Bronchial epithelial cell (primary cell): ENCODE results near the gene SYNGAP1. TPM values are rescaled to one million over a fixed set of nuclear protein-coding genes. Genes with fewer than 3 reads are reported as not detected.

ENCODE experiments used
- DNase-seq: peaks from one replicate; pipeline ENCODE4 v3.0.0-alpha.2; 2010; ENCODE audit warnings: low read depth
- FAIRE-seq: peaks from 2 replicates; lab custom pipeline; 2011; peaks lifted over from hg19 to GRCh38; lab: Jason Lieb, UNC
- H3K27me3 ChIP-seq: 2 replicates; pipeline ENCODE4 v1.5.1; 2011; ENCODE audit warnings: low read length; ENCODE audit not compliant: control insufficient read depth, insufficient read depth
- H3K36me3 ChIP-seq: 2 replicates; pipeline ENCODE4 v1.5.1; 2011; ENCODE audit warnings: low read length; ENCODE audit not compliant: control insufficient read depth, insufficient read depth
- H3K4me3 ChIP-seq: 2 replicates; pipeline ENCODE4 v1.5.1; 2011; ENCODE audit warnings: mild to moderate bottlenecking, low read depth, low read length, control low read depth
- total RNA-seq: library from RNA; depleted of rRNA; stranded (reverse); fragments of >200 nt; gene quantifications from 2 replicates; pipeline ENCODE4 v1.2.1, GENCODE V29; 2014
- TF ChIP-seq, protein P1 (sequence below): IDR thresholded peaks from 2 replicates; pipeline ENCODE4 v1.5.1; 2011; ENCODE audit warnings: mild to moderate bottlenecking, moderate library complexity, low read length, control low read depth, inconsistent platforms; ENCODE audit not compliant: insufficient read depth, severe bottlenecking

Gene SYNGAP1
- total RNA-seq, 1 donor from 2014 or later: 0.79 TPM

DNA sequence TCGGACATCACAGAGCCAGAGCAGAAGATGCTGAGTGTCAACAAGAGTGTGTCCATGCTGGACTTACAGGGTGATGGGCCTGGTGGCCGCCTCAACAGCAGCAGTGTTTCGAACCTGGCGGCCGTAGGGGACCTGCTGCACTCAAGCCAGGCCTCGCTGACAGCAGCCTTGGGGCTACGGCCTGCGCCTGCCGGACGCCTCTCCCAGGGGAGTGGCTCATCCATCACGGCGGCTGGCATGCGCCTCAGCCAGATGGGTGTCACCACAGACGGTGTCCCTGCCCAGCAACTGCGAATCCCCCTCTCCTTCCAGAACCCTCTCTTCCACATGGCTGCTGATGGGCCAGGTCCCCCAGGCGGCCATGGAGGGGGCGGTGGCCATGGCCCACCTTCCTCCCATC lies 23.2 kb downstream of the SYNGAP1 start:
- no peak for DNase-seq
- H3K4me3 ChIP-seq: no peak overlapping the region
- no peak for FAIRE-seq
- H3K36me3 ChIP-seq: peaks cover 12% of the 10 kb centered on the region
- TF ChIP-seq, protein P1, sequence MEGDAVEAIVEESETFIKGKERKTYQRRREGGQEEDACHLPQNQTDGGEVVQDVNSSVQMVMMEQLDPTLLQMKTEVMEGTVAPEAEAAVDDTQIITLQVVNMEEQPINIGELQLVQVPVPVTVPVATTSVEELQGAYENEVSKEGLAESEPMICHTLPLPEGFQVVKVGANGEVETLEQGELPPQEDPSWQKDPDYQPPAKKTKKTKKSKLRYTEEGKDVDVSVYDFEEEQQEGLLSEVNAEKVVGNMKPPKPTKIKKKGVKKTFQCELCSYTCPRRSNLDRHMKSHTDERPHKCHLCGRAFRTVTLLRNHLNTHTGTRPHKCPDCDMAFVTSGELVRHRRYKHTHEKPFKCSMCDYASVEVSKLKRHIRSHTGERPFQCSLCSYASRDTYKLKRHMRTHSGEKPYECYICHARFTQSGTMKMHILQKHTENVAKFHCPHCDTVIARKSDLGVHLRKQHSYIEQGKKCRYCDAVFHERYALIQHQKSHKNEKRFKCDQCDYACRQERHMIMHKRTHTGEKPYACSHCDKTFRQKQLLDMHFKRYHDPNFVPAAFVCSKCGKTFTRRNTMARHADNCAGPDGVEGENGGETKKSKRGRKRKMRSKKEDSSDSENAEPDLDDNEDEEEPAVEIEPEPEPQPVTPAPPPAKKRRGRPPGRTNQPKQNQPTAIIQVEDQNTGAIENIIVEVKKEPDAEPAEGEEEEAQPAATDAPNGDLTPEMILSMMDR: no peak
- no peaks in the 10 kb centered on the region for H3K27me3 ChIP-seq

DNA sequence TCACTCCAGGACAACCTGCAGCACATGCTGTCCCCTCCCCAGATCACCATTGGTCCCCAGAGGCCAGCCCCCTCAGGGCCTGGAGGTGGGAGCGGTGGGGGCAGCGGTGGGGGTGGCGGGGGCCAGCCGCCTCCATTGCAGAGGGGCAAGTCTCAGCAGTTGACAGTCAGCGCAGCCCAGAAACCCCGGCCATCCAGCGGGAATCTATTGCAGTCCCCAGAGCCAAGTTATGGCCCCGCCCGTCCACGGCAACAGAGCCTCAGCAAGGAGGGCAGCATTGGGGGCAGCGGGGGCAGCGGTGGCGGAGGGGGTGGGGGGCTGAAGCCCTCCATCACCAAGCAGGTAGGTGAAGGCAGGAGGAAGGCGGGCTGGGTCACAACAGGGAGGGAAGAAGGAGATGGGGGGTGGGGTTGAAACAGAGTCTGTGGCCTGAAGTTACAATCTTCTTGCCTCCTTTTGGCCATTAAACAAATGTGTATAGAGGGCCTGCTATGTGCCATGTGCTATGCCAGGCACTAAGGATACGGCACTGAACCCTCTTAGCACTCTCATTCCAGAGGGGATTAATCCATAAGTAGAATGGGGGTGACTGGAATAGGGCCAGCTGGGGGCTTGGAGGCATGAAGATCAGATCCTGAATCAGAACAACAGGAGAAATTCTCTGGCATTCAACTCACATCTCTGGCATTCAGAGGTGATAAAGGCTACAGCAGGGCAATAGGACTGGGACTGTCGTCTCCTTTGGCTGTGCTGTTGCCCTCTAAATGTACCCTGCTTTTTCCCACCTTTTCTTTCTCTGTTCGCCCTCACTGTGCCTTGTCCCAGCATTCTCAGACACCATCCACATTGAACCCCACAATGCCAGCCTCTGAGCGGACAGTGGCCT lies 24.0 kb downstream of the SYNGAP1 start:
- peaks cover 14% of the 10 kb centered on the region for H3K36me3 ChIP-seq
- DNase-seq: no peak
- H3K27me3 ChIP-seq: no peaks in the 10 kb centered on the region
- FAIRE-seq: peak; percentile 90
- H3K4me3 ChIP-seq: no peak overlapping the region
- TF ChIP-seq, protein P1: no peak

DNA sequence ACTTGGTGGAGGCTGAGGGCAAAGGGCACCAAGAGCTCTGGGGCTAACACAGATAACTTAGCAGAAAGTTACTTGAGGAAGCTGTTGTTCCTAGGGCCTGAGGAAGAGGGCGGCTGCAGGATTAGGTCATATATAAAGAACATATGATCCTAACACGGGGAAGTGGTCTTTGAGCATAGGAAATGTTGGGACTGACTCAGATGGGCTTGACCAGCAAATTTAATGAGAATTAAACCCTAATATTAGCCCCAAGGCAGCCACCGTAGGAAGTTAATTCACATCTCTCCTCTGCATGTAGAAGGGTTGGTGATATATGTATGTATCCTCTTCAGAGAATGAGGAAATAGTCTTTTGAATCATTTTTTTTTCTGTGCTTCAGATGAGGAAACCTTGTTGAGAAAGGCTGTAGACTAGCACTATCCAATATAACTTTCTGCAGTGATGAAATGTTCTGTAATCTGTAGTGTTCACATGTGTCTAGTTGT lies 25.3 kb downstream of the SYNGAP1 start:
- peaks cover 15% of the 10 kb centered on the region for H3K36me3 ChIP-seq
- TF ChIP-seq, protein P1: no peak
- no peaks in the 10 kb centered on the region for H3K27me3 ChIP-seq
- DNase-seq (no peak), FAIRE-seq (no peak)
- no peak overlapping the region for H3K4me3 ChIP-seq

DNA sequence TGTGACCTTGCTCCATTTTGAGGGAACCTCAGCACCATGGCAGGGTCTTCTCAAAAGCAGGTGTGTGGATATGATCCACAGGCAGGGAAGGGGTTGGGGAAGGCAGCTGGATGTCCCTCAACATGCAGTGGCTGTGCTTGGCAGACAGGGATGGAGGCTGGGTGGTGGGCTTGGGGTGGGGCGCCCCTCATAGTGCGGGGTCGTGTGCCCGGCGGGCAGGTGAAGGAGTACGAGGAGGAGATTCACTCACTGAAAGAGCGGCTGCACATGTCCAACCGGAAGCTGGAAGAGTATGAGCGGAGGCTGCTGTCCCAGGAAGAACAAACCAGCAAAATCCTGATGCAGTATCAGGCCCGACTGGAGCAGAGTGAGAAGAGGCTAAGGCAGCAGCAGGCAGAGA lies 26.5 kb downstream of the SYNGAP1 start:
- FAIRE-seq (no peak), DNase-seq (no peak)
- H3K4me3 ChIP-seq: no peak overlapping the region
- TF ChIP-seq, protein P1: no peak
- H3K27me3 ChIP-seq: no peaks in the 10 kb centered on the region
- H3K36me3 ChIP-seq: peaks cover 14% of the 10 kb centered on the region

DNA sequence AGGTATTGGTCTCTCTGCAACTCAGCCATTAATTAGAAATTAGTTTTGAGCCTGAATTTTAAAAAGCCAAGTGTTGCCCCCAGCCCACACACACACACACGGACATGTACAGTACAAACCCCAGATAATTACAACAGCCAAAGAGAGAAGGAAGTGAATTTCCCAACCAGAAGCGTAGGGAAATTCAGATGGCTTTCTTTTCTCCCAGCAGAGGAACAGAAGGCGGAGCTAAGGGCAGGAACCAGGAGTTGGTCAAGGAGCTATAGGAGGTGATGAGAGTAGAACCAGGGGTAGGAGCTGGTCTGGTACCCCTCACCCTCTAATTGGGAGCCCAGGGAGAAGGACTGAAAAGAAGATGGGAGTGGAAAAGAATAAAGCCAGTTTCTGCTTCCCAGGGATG lies 30.6 kb downstream of the SYNGAP1 start:
- TF ChIP-seq, protein P1: no peak
- no peaks in the 10 kb centered on the region for H3K27me3 ChIP-seq
- H3K4me3 ChIP-seq: no peak overlapping the region
- DNase-seq: no peak
- no peak for FAIRE-seq
- peaks cover 9% of the 10 kb centered on the region for H3K36me3 ChIP-seq
